CD4-positive, alpha-beta T cell (primary cell): ENCODE data around the gene OPCML. TPM values are rescaled to one million over a fixed set of nuclear protein-coding genes. Genes with fewer than 3 reads are reported as not detected.

Experiments used
- ATAC-seq: fragments of 200-7000 bp; cut with Tn5 transposase; one replicate; pipeline ENCODE4 v1.10.0; 2022; ENCODE audit warnings: mild to moderate bottlenecking; ENCODE audit not compliant: poor library complexity
- CTCF ChIA-PET: fragments of 350-600 bp; sonication (Branson Sonifier 250); formaldehyde crosslinking; loops from one replicate; lab custom pipeline; 2021; ENCODE audit warnings: antibody characterized with exemption, inconsistent platforms; lab: Charles Lee
- POLR2A ChIA-PET: fragments of 350-600 bp; sonication (Branson Sonifier 250); formaldehyde crosslinking; loops from one replicate; lab custom pipeline; 2021; ENCODE audit warnings: antibody characterized with exemption, inconsistent platforms; lab: Charles Lee
- DNase-seq, 14 experiments: peaks; one replicate each; pipeline ENCODE4 v3.0.0-alpha.2; 2013 to 2020; ENCODE audit warnings: mixed read lengths in 2 of 14
- H3K27ac ChIP-seq, 2 donors: one replicate each; pipeline versions ENCODE4 v1.5.1 to v1.7.0; 2013; ENCODE audit warnings: low read length in 2 of 2, low read depth in 1 of 2, mild to moderate bottlenecking in 1 of 2
- H3K27me3 ChIP-seq, 2 experiments: 1 replicate in 1 of 2; 2 replicates in 1 of 2; pipeline versions ENCODE4 v1.6.1 to v1.7.0; 2013; ENCODE audit warnings: low read length in 2 of 2, control low read depth in 1 of 2, mild to moderate bottlenecking in 1 of 2, moderate library complexity in 1 of 2; ENCODE audit not compliant: insufficient read depth in 2 of 2, control insufficient read depth in 1 of 2
- H3K36me3 ChIP-seq: one replicate; pipeline ENCODE4 v1.6.1; 2013; ENCODE audit warnings: low read length, control low read depth; ENCODE audit not compliant: insufficient read depth
- H3K4me1 ChIP-seq: one replicate; pipeline ENCODE4 v1.6.1; 2013; ENCODE audit warnings: low read length, control low read depth; ENCODE audit not compliant: insufficient read depth
- H3K4me3 ChIP-seq: one replicate; pipeline ENCODE4 v1.5.1; 2013; ENCODE audit warnings: mild to moderate bottlenecking, low read length, moderate library complexity
- H3K9me3 ChIP-seq, 2 experiments: 1 replicate in 1 of 2; 2 replicates in 1 of 2; pipeline versions ENCODE4 v1.6.1 to v1.7.0; 2013; ENCODE audit warnings: low read length in 2 of 2, mild to moderate bottlenecking in 2 of 2, control low read depth in 1 of 2, moderate library complexity in 1 of 2; ENCODE audit not compliant: control insufficient read depth in 1 of 2, insufficient read depth in 1 of 2
- H3K27ac Mint-ChIP-seq: one replicate; pipeline ENCODE4 v1.8.0; 2020; ENCODE audit warnings: mixed read lengths
- H3K27me3 Mint-ChIP-seq: one replicate; pipeline ENCODE4 v1.8.0; 2021; ENCODE audit warnings: mixed read lengths
- H3K36me3 Mint-ChIP-seq: one replicate; pipeline ENCODE4 v1.8.0; 2021; ENCODE audit warnings: low read depth, mixed read lengths
- H3K4me1 Mint-ChIP-seq: one replicate; pipeline ENCODE4 v1.8.0; 2021; ENCODE audit warnings: low read depth, mixed read lengths
- H3K4me3 Mint-ChIP-seq: one replicate; pipeline ENCODE4 v1.8.0; 2020; ENCODE audit warnings: mild to moderate bottlenecking, mixed read lengths
- H3K9me3 Mint-ChIP-seq: one replicate; pipeline ENCODE4 v1.8.0; 2020; ENCODE audit warnings: mixed read lengths
- CTCF ChIP-seq: fragments of 200-600 bp; IDR thresholded peaks from one replicate; pipeline ENCODE4 v1.8.0; 2022; ENCODE audit warnings: antibody characterized with exemption, mild to moderate bottlenecking
- intact Hi-C, 2 experiments: fragments of 100-400 bp; cut with DNase I in 1 of 2; cut with micrococcal nuclease in 1 of 2; formaldehyde crosslinking; loops; one replicate each; pipeline versions ENCODE4 v1.15.1 to v1.9.0; 2023 to 2025; cut with DNase I, micrococcal nuclease
- total RNA-seq, 174 experiments: library from RNA in 2 of 174; stranded (reverse) in 2 of 174; gene quantifications; one replicate each; pipeline ENCODE4 v1.2.3 and lab custom pipeline; 2021 to 2026

The OPCML gene
- total RNA-seq, 2 experiments from 2014 or later = not detected

GRCh38 chr11:133476570-133477250 lies 55.6 kb downstream of the OPCML start:
- no peaks in the 10 kb centered on the region for H3K27me3 Mint-ChIP-seq
- no peaks in the 10 kb centered on the region for H3K36me3 Mint-ChIP-seq
- no peak overlapping the region for H3K27ac ChIP-seq
- no peaks in the 10 kb centered on the region for H3K27me3 ChIP-seq
- H3K9me3 Mint-ChIP-seq = peaks cover 3% of the 10 kb centered on the region
- ChIA-PET POLR2A (no interaction called here), CTCF (no interaction called here)
- no peak overlapping the region for H3K27ac Mint-ChIP-seq
- no peak for DNase-seq
- no peaks in the 10 kb centered on the region for H3K4me1 Mint-ChIP-seq
- no peaks in the 10 kb centered on the region for H3K36me3 ChIP-seq
- peaks cover 0 to 6% of the 10 kb centered on the region in 2 experiments for H3K9me3 ChIP-seq
- no peaks in the 10 kb centered on the region for H3K4me1 ChIP-seq
- no peak overlapping the region for H3K4me3 ChIP-seq
- TF ChIP-seq CTCF = no peak
- no peak overlapping the region for H3K4me3 Mint-ChIP-seq
- no peak for ATAC-seq
- intact Hi-C loops = no loop called here

GRCh38 chr11:133474461-133474860 lies 57.8 kb downstream of the OPCML start:
- ChIA-PET CTCF (no interaction called here), POLR2A (no interaction called here)
- H3K4me1 Mint-ChIP-seq = no peaks in the 10 kb centered on the region
- DNase-seq = no peak
- Histone ChIP-seq H3K36me3 (no peaks in the 10 kb centered on the region), H3K27ac (no peak overlapping the region), H3K27me3 (no peaks in the 10 kb centered on the region), H3K9me3 (peaks cover 0 to 2% of the 10 kb centered on the region in 2 experiments), H3K4me1 (no peaks in the 10 kb centered on the region), H3K4me3 (no peak overlapping the region)
- H3K27me3 Mint-ChIP-seq = no peaks in the 10 kb centered on the region
- no peak for ATAC-seq
- TF ChIP-seq CTCF = no peak
- H3K4me3 Mint-ChIP-seq = no peak overlapping the region
- H3K27ac Mint-ChIP-seq = no peak overlapping the region
- peaks cover 3% of the 10 kb centered on the region for H3K9me3 Mint-ChIP-seq
- intact Hi-C loops = no loop called here
- no peaks in the 10 kb centered on the region for H3K36me3 Mint-ChIP-seq

- DNase-seq = no peak
- H3K9me3 ChIP-seq = no peaks in the 10 kb centered on the region
- intact Hi-C loops = no loop called here
- CTCF ChIA-PET = no interaction called here
- H3K27ac Mint-ChIP-seq = no peak overlapping the region
- H3K27ac ChIP-seq = no peak overlapping the region
- H3K36me3 ChIP-seq = no peaks in the 10 kb centered on the region
- H3K4me3 Mint-ChIP-seq = no peak overlapping the region
- no peaks in the 10 kb centered on the region for H3K27me3 Mint-ChIP-seq
- no peaks in the 10 kb centered on the region for H3K4me1 ChIP-seq
- no peaks in the 10 kb centered on the region for H3K36me3 Mint-ChIP-seq
- peaks cover 6% of the 10 kb centered on the region for H3K9me3 Mint-ChIP-seq
- POLR2A ChIA-PET = no interaction called here
- H3K4me1 Mint-ChIP-seq = no peaks in the 10 kb centered on the region
- ATAC-seq = no peak
- TF ChIP-seq CTCF = no peak
- H3K4me3 ChIP-seq = no peak overlapping the region
- H3K27me3 ChIP-seq = no peaks in the 10 kb centered on the region
Observed at GRCh38 chr11:133467686-133468085, 64.6 kb downstream of the OPCML start.
